C4-2B (cell line): ENCODE results near the gene CXCR5.

Source experiments
- H3K27ac ChIP-seq: fragments of 450-650 bp; 2 replicates; pipeline ENCODE4 v1.5.1; 2017
- CTCF ChIP-seq: fragments of 450-650 bp; conservative IDR thresholded peaks from 2 replicates; pipeline ENCODE4 v1.5.1; 2017; ENCODE audit warnings: mild to moderate bottlenecking
- ZFX ChIP-seq: fragments of 450-650 bp; IDR thresholded peaks from 2 replicates; pipeline ENCODE4 v1.6.1; 2017

CXCR5 gene

GRCh38 chr11:118894192-118894591 is 10.5 kb downstream of the CXCR5 start:
- TF ChIP-seq ZFX = no peak
- TF ChIP-seq CTCF = no peak
- H3K27ac ChIP-seq = no peak overlapping the region

DNA sequence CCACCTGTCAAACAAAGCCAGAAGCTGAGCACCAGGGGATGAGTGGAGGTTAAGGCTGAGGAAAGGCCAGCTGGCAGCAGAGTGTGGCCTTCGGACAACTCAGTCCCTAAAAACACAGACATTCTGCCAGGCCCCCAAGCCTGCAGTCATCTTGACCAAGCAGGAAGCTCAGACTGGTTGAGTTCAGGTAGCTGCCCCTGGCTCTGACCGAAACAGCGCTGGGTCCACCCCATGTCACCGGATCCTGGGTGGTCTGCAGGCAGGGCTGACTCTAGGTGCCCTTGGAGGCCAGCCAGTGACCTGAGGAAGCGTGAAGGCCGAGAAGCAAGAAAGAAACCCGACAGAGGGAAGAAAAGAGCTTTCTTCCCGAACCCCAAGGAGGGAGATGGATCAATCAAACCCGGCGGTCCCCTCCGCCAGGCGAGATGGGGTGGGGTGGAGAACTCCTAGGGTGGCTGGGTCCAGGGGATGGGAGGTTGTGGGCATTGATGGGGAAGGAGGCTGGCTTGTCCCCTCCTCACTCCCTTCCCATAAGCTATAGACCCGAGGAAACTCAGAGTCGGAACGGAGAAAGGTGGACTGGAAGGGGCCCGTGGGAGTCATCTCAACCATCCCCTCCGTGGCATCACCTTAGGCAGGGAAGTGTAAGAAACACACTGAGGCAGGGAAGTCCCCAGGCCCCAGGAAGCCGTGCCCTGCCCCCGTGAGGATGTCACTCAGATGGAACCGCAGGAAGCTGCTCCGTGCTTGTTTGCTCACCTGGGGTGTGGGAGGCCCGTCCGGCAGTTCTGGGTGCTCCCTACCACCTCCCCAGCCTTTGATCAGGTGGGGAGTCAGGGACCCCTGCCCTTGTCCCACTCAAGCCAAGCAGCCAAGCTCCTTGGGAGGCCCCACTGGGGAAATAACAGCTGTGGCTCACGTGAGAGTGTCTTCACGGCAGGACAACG is 11.7 kb downstream of the CXCR5 start:
- H3K27ac ChIP-seq = no peak overlapping the region
- TF ChIP-seq CTCF (no peak), ZFX (no peak)

- TF ChIP-seq CTCF (no peak), ZFX (no peak)
Observed at GRCh38 chr11:118896472-118896913, 12.8 kb downstream of the CXCR5 start.

DNA sequence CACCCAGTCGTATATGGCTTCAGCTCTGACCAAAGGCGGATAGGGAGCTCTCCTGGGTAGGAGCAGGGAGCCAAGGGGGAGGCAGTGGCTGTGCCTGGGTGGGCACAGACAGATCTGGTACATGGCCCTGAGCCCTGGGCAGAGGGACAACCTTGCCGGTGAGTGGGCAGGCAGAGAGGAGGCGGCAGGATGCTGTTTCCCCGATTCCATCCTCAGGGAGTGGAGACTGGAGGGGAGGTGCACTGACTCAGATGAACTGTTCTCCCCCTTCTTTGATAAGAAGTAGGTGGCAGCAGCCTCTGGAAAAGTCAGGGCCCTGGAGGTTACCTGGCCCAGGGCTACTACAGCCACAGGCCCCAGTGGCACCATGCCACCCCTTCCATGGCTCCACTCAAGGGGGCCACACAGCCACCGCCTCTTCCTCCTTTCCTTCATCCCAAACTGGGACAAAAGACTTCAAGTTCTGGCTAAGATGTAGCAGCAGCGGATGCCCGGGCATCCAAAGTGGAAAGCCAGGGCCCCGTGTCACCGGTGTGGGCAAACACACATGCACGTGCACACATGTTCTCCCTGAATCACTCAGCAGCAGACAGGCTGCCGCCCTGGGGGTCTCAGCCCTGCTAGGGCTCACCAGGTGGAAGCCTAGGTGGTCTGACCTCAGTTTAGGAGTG is 13.4 kb downstream of the CXCR5 start:
- TF ChIP-seq CTCF (no peak), ZFX (no peak)
- no peak overlapping the region for H3K27ac ChIP-seq

More at GRCh38 chr11:118896472-118896913, 12.8 kb downstream of the CXCR5 start:
- H3K27ac ChIP-seq = no peak overlapping the region

GRCh38 chr11:118897721-118898310 is 14.1 kb downstream of the CXCR5 start:
- no peak for TF ChIP-seq ZFX
- no peak for TF ChIP-seq CTCF
- no peak overlapping the region for H3K27ac ChIP-seq

GRCh38 chr11:118898400-118899295 is 15.0 kb downstream of the CXCR5 start:
- TF ChIP-seq CTCF (no peak), ZFX (no peak)
- no peak overlapping the region for H3K27ac ChIP-seq
